K562 (cell line): ENCODE results near the gene SNTG2. TPM values are rescaled to one million over a fixed set of nuclear protein-coding genes. Genes with fewer than 3 reads are reported as not detected.

Source experiments
- ATAC-seq: fragments of 200-7000 bp; cut with Tn5 transposase; 3 replicates; pipeline ENCODE4 v1.9.1; 2020; ENCODE audit warnings: moderate library complexity
- BruUV-seq: library from RNA; stranded (reverse); fragments of 400-500 nt; replicated peaks from 2 replicates; lab custom pipeline; 2021; lab: Mats Ljungman, UMichigan
- CTCF ChIA-PET: fragments of 300-600 bp; formaldehyde crosslinking; extraction: SDS; loops from one replicate; lab custom pipeline; 2021; ENCODE audit warnings: low intra/inter-chr PET ratio; lab: Yijun Ruan, JAX
- POLR2A ChIA-PET: fragments of 300-600, 350-650 bp; sonication (Branson Sonifier 250); formaldehyde crosslinking; extraction: SDS; loops from one replicate; lab custom pipeline; 2021; ENCODE audit warnings: antibody characterized with exemption, inconsistent platforms; lab: Yijun Ruan, JAX
- DNase-seq, 4 experiments: peaks; one replicate each; pipeline versions ENCODE4 v3.0.0 to v3.0.0-alpha.2; 2011 to 2018; ENCODE audit warnings: low spot score in 3 of 4, mixed read lengths in 3 of 4; ENCODE audit errors: extremely low read depth in 1 of 4
- FAIRE-seq: peaks from 2 replicates; lab custom pipeline; 2011; peaks lifted over from hg19 to GRCh38; lab: Jason Lieb, UNC
- H2AFZ ChIP-seq: 2 replicates; pipeline ENCODE4 v1.6.0; 2011; ENCODE audit warnings: low read depth, low read length, control low read depth, inconsistent platforms
- H3K27ac ChIP-seq: fragments of 200-600 bp; 3 replicates; pipeline ENCODE4 v1.8.0; 2011; ENCODE audit warnings: low read depth, mild to moderate bottlenecking, control low read depth, inconsistent platforms, low read length, moderate library complexity, mixed read lengths; ENCODE audit errors: extremely low read depth
- H3K27me3 ChIP-seq, 2 experiments: fragments of 300-600 bp in 1 of 2; 2 replicates in 1 of 2; 3 replicates in 1 of 2; pipeline versions ENCODE4 v1.6.0 to v1.8.0; 2011; ENCODE audit warnings: inconsistent platforms in 2 of 2, low read length in 2 of 2, mild to moderate bottlenecking in 1 of 2, mixed read lengths in 1 of 2, moderate library complexity in 1 of 2; ENCODE audit not compliant: control insufficient read depth in 2 of 2, insufficient read depth in 2 of 2
- H3K36me3 ChIP-seq: fragments of 300-600 bp; 3 replicates; pipeline ENCODE4 v1.8.0; 2011; ENCODE audit warnings: mild to moderate bottlenecking, low read length, inconsistent platforms; ENCODE audit not compliant: control insufficient read depth, insufficient read depth
- H3K4me1 ChIP-seq, 2 experiments: fragments of 200-600 bp in 1 of 2; replicated peaks in 1 of 2; 2 replicates in 1 of 2; 3 replicates in 1 of 2; pipeline versions ENCODE4 v1.5.1 to v1.8.0; 2011; ENCODE audit warnings: inconsistent platforms in 2 of 2, low read length in 2 of 2, mild to moderate bottlenecking in 1 of 2, mixed read lengths in 1 of 2, moderate library complexity in 1 of 2; ENCODE audit not compliant: control insufficient read depth in 2 of 2, insufficient read depth in 2 of 2
- H3K4me2 ChIP-seq: 2 replicates; pipeline ENCODE4 v1.6.1; 2011; ENCODE audit warnings: low read length, control low read depth, inconsistent platforms, mixed read lengths; ENCODE audit not compliant: insufficient read depth
- H3K4me3 ChIP-seq: fragments of 200-600 bp; sonication (generic), shearing (Covaris generic); 2 replicates; pipeline ENCODE4 v1.5.1; 2016; ENCODE audit warnings: control low read depth, inconsistent platforms
- H3K79me2 ChIP-seq: fragments of 200-600 bp; 3 replicates; pipeline ENCODE4 v1.8.0; 2011; ENCODE audit warnings: low read length, inconsistent platforms; ENCODE audit not compliant: control insufficient read depth, insufficient read depth
- H3K9ac ChIP-seq, 2 experiments: 2 replicates each; pipeline versions ENCODE4 v1.6.0 to v1.6.1; 2011; ENCODE audit warnings: low read depth in 2 of 2, low read length in 2 of 2, control low read depth in 1 of 2, inconsistent platforms in 1 of 2, mild to moderate bottlenecking in 1 of 2, mixed read lengths in 1 of 2; ENCODE audit not compliant: insufficient read depth in 1 of 2
- H3K9me1 ChIP-seq: one replicate; pipeline ENCODE4 v1.6.0; 2011; ENCODE audit warnings: inconsistent platforms, mild to moderate bottlenecking, low read length, moderate library complexity; ENCODE audit not compliant: control insufficient read depth, insufficient read depth
- H3K9me3 ChIP-seq: replicated peaks from 2 replicates; pipeline ENCODE4 v1.5.1; 2011; ENCODE audit warnings: low read depth, low read length, inconsistent platforms; ENCODE audit not compliant: control insufficient read depth, insufficient read depth
- H4K20me1 ChIP-seq: replicated peaks from 2 replicates; pipeline ENCODE4 v1.6.1; 2011; ENCODE audit warnings: low read length, inconsistent platforms, mixed read lengths; ENCODE audit not compliant: control insufficient read depth, insufficient read depth
- ARID1B ChIP-seq: fragments of 450-650 bp; IDR thresholded peaks from 2 replicates; pipeline ENCODE4 v1.6.1; 2016; ENCODE audit warnings: antibody characterized with exemption, mild to moderate bottlenecking, inconsistent platforms
- ASH1L ChIP-seq: fragments of 450-650 bp; IDR thresholded peaks from 2 replicates; pipeline ENCODE4 v1.6.1; 2018; ENCODE audit warnings: borderline replicate concordance, mild to moderate bottlenecking, low read depth; ENCODE audit not compliant: partially characterized antibody
- GTF2A2 ChIP-seq: IDR thresholded peaks from 2 replicates; pipeline ENCODE4 v1.6.1; 2016; ENCODE audit warnings: mild to moderate bottlenecking, missing genetic modification characterization, missing compliant biosample characterization
- MAFG ChIP-seq: fragments of 450-650 bp; conservative IDR thresholded peaks from 2 replicates; pipeline ENCODE4 v1.6.1; 2016; ENCODE audit warnings: missing genetic modification characterization, missing compliant biosample characterization
- MED1 ChIP-seq: sonication (generic); formaldehyde crosslinking; IDR thresholded peaks from 2 replicates; pipeline ENCODE4 v1.8.1; 2023; ENCODE audit warnings: missing genetic modification reagents, borderline replicate concordance
- NR2C1 ChIP-seq, 2 experiments: fragments of 450-650 bp; IDR thresholded peaks; 2 replicates each; pipeline ENCODE4 v1.6.1; 2017; ENCODE audit warnings: mild to moderate bottlenecking in 2 of 2, antibody characterized with exemption in 1 of 2, inconsistent platforms in 1 of 2, missing compliant biosample characterization in 1 of 2, missing genetic modification characterization in 1 of 2
- XRCC5 ChIP-seq: fragments of 200-400 bp; formaldehyde crosslinking; IDR thresholded peaks from 2 replicates; pipeline ENCODE4 v1.6.1; 2017; ENCODE audit warnings: low read depth, mild to moderate bottlenecking, low read length
- ZNF311 ChIP-seq: fragments of 250-450 bp; sonication (Bioruptor Pico); IDR thresholded peaks from 2 replicates; pipeline ENCODE4 v1.4.0; 2020; ENCODE audit warnings: mild to moderate bottlenecking, moderate library complexity
- ZNF696 ChIP-seq: fragments of 250-450 bp; sonication (Bioruptor Pico); conservative IDR thresholded peaks from 2 replicates; pipeline ENCODE4 v1.4.0; 2020; ENCODE audit warnings: mild to moderate bottlenecking, moderate library complexity
- WGBS: fragments of 100-300 bp; shearing (Covaris generic); methylation state at CpG from one replicate; pipeline ENCODE4 v1.1.6; 2016; ENCODE audit warnings: low coverage, mixed read lengths; ENCODE audit not compliant: insufficient coverage; ENCODE audit errors: missing lambda C conversion rate; 5-methylcytosine and 5-hydroxymethylcytosine counted together
- in situ Hi-C: fragments of 300-500 bp; cut with MboI; formaldehyde crosslinking; loops from 4 replicates; pipeline ENCODE4 v1.15.0; 2018; ENCODE audit warnings: inconsistent platforms, mixed read lengths
- intact Hi-C: fragments of 100-400 bp; cut with micrococcal nuclease; formaldehyde crosslinking; loops from 2 replicates; pipeline ENCODE4 v1.14.2; 2022
- polyA plus RNA-seq, 8 experiments: library from polyadenylated mRNA; depleted of rRNA in 4 of 8; stranded (reverse) in 5 of 8; unstranded in 3 of 8; fragments of >200 nt; fragmentation: Nextera tagmentation in 2 of 8; fragmentation: Illumina TruSeq in 1 of 8; extraction: Ambion mirVana in 2 of 8; extraction: Trizol in 1 of 8; gene quantifications; 2 replicates each; pipeline versions ENCODE4 v1.2.1 to v1.2.3, GENCODE V29; 2011 to 2014; ENCODE audit warnings: inconsistent platforms in 1 of 8, missing spikeins in 1 of 8
- total RNA-seq, 7 experiments: library from RNA; depleted of rRNA in 6 of 7; stranded (reverse); fragments of >200 nt in 6 of 7; fragmentation: Illumina TruSeq in 2 of 7; extraction: Trizol in 2 of 7; gene quantifications; 2 replicates each; pipeline versions ENCODE4 v1.2.1 to v1.2.3, GENCODE V29; 2011 to 2021; ENCODE audit warnings: low replicate concordance in 1 of 7
- TF ChIP-seq, protein P1 (sequence below): fragments of 250-450 bp; sonication (Bioruptor Pico); IDR thresholded peaks from 2 replicates; pipeline ENCODE4 v1.4.0; 2020; ENCODE audit warnings: mild to moderate bottlenecking, moderate library complexity
- TF ChIP-seq, protein P2 (sequence below): fragments of 250-450 bp; sonication (Bioruptor Pico); IDR thresholded peaks from 2 replicates; pipeline ENCODE4 v1.6.1; 2021; ENCODE audit warnings: mild to moderate bottlenecking

SNTG2 gene
- total and polyA plus RNA-seq, 9 of the 15 experiments (the other 6 are each of a cell fraction or from before 2014, with no cell fraction given) = not detected

DNA sequence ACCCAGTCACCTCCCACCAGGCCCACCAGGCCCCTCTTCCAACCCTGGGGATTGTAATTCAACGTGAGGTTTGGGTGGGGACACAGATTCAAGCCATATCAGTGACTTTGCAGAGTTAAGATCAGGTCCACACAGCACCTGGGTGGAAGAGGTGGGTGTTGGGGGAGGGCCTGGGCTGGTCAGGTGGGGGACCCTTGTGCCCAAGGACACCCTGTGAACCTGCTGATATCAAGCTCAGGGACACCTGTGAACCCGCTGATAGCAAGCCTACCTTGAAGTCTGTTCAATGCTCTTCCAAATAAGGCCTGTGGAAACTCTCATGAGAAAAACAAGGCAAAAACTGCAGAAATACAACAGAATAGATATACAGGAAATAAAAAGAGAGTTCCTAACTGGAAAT lies 442.7 kb downstream of the SNTG2 start (continued):
- no peak for TF ChIP-seq ZNF311
- no peak for TF ChIP-seq MAFG (tag)
- TF ChIP-seq ASH1L = no peak
- TF ChIP-seq, protein P1, sequence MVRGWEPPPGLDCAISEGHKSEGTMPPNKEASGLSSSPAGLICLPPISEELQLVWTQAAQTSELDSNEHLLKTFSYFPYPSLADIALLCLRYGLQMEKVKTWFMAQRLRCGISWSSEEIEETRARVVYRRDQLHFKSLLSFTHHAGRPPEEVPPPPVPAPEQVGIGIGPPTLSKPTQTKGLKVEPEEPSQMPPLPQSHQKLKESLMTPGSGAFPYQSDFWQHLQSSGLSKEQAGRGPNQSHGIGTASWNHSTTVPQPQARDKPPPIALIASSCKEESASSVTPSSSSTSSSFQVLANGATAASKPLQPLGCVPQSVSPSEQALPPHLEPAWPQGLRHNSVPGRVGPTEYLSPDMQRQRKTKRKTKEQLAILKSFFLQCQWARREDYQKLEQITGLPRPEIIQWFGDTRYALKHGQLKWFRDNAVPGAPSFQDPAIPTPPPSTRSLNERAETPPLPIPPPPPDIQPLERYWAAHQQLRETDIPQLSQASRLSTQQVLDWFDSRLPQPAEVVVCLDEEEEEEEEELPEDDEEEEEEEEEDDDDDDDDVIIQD (CRISPR knock-in tag) = no peak
- TF ChIP-seq ZNF696 (CRISPR knock-in tag) = no peak
- no peak for TF ChIP-seq NR2C1 (IDR thresholded peaks at IDR 0.05)
- TF ChIP-seq NR2C1 (tag; IDR thresholded peaks at IDR 0.05) = no peak
- TF ChIP-seq, all 486 proteins: peak for 0

DNA sequence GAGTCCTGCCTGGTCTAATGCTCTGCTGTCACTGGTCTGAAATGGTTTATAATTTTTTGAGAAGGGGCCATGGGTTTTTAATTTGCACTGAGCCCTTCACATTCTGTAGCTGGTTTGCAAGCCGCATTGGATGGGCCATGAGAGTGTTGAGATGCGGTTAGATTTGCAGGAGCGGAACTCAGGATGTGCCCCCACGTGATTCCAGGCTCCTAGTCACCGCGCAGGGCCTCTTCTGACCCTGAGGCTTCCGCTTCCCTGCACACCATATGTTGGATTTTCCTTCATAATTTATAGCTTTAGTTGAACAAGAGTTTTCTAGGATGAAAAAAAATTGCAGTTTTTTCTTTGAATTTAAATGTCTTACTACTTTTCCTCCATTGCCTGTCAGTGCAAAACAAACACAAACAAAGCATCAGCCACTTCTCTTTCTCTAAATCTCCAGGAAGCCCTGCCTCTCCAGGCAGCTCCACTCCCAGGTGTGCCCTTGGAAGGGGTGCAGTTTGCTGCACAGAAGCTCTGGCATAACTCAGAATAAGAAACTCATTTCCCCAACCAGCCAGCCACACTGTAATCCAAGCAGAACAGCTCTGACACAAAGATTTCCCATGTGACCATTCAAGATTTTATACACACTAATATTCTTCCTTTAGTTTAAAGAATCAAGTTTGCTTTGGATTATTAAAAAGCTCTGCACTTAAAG lies 444.2 kb downstream of the SNTG2 start:
- no peaks in the 10 kb centered on the region for H3K79me2 ChIP-seq
- CTCF ChIA-PET = no interaction called here
- H3K9me1 ChIP-seq = no peaks in the 10 kb centered on the region
- TF ChIP-seq GTF2A2 (tag) (no peak), ARID1B (no peak), MED1 (CRISPR knock-in tag) (no peak), XRCC5 (no peak)
- TF ChIP-seq, protein P2, sequence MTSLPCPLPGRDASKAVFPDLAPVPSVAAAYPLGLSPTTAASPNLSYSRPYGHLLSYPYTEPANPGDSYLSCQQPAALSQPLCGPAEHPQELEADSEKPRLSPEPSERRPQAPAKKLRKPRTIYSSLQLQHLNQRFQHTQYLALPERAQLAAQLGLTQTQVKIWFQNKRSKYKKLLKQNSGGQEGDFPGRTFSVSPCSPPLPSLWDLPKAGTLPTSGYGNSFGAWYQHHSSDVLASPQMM (CRISPR knock-in tag) = no peak
- no peak overlapping the region for H3K27ac ChIP-seq
- no peak overlapping the region for H3K4me3 ChIP-seq
- DNase-seq = no peak
- in situ Hi-C loops = no loop called here
- H2AFZ ChIP-seq = no peak overlapping the region
- BruUV-seq = no TSS peak
- H3K4me1 ChIP-seq = no peaks in the 10 kb centered on the region
- WGBS = 0% methylated on average over 7 of the region's 7 CpGs
- POLR2A ChIA-PET = no interaction called here
- H3K36me3 ChIP-seq = no peaks in the 10 kb centered on the region
- no peaks in the 10 kb centered on the region for H3K9me3 ChIP-seq
- H4K20me1 ChIP-seq = no peaks in the 10 kb centered on the region
- intact Hi-C loops = no loop called here
- ATAC-seq = no peak
- no peak overlapping the region for H3K9ac ChIP-seq
- no peaks in the 10 kb centered on the region for H3K27me3 ChIP-seq
- FAIRE-seq = no peak
- no peak overlapping the region for H3K4me2 ChIP-seq
